LNCaP clone FGC (cell line): ENCODE results near the gene SLC6A19.

ENCODE experiments used
- DNase-seq: peaks from one replicate; pipeline ENCODE4 v3.0.0-alpha.2; 2011; ENCODE audit warnings: low read depth
- H3K4me3 ChIP-seq: 2 replicates; pipeline ENCODE4 v1.5.1; 2011; ENCODE audit warnings: mild to moderate bottlenecking, low read depth, low read length, control low read depth
- TF ChIP-seq, protein P1 (sequence below): IDR thresholded peaks from 2 replicates; pipeline ENCODE4 v1.5.1; 2012; ENCODE audit warnings: mild to moderate bottlenecking; ENCODE audit not compliant: control insufficient read depth, insufficient read depth; ENCODE audit errors: extremely low read depth

Gene SLC6A19

DNA sequence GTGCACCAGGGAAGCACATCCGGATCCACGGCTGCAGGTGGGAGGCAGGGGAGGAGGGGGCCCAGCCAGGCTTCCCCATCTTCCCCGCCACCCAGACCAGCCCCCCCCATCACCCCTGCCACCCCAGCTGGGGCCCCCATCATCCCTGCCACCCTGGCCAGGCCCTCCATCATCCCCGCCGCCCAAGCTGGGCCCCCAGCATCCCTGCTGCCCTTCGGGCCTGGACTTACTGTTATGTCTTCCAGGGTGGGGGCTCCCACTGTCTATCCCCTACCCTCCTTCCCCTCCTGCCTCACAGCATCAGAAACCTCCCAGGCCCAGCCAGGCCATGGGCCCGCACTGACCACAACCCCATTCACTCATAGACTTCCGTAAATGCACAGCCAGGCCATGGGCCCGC is 51.3 kb downstream of the SLC6A19 start:
- TF ChIP-seq, protein P1, sequence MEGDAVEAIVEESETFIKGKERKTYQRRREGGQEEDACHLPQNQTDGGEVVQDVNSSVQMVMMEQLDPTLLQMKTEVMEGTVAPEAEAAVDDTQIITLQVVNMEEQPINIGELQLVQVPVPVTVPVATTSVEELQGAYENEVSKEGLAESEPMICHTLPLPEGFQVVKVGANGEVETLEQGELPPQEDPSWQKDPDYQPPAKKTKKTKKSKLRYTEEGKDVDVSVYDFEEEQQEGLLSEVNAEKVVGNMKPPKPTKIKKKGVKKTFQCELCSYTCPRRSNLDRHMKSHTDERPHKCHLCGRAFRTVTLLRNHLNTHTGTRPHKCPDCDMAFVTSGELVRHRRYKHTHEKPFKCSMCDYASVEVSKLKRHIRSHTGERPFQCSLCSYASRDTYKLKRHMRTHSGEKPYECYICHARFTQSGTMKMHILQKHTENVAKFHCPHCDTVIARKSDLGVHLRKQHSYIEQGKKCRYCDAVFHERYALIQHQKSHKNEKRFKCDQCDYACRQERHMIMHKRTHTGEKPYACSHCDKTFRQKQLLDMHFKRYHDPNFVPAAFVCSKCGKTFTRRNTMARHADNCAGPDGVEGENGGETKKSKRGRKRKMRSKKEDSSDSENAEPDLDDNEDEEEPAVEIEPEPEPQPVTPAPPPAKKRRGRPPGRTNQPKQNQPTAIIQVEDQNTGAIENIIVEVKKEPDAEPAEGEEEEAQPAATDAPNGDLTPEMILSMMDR = no peak
- H3K4me3 ChIP-seq = no peak overlapping the region
- no peak for DNase-seq

DNA sequence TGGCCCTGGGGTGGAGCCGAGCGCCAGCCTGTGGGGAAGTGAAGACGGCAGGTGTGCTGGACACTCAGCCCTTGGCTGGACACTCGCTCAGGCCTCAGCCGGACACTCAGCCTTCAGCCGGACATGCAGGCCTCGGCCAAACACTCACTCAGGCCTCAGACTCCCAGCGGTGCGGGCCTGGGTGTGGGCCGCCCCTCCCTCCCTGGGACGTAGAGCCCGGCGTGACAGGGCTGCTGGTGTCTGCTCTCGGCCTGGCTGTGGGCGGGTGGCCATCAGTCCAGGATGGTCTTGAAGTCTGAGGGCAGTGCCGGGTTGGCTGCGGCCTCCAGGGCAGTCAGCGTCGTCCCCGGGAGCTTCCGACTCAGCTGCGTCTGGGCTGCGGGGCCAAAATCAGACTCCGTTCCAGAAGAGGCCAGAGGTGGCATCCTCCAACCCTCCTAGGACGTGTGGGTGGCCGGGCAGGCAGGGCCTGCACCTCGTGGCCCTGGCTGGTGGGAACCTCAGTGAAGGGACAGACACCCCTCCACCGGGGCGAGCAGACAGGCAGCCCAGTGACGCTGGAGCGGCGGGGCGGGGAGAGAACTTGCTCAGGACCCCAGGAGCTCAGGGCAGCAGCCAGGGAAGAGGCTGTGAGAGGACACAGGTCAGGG is 52.2 kb downstream of the SLC6A19 start:
- no peak for DNase-seq
- H3K4me3 ChIP-seq = no peak overlapping the region
- TF ChIP-seq, protein P1 = no peak

DNA sequence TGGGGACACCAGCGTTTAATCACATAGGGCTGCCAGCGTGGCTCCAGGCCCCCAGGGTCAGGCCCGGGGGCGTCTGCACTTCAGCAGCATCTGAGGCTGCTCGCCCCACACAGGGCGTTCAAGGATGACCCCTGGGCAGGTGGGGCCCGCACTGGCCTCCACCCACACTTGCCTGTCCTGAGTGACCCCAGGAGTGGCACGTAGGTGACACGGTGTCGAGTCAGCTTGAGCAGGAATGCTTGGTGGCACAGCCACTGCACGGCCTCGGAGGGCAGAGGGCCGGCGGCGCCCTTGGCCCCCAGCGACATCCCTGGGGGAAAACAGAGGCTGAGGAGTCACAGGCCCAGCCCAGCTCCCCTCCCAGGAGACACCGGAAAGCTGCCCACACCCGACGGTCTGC is 52.8 kb downstream of the SLC6A19 start:
- no peak overlapping the region for H3K4me3 ChIP-seq
- no peak for DNase-seq
- TF ChIP-seq, protein P1 = no peak

DNA sequence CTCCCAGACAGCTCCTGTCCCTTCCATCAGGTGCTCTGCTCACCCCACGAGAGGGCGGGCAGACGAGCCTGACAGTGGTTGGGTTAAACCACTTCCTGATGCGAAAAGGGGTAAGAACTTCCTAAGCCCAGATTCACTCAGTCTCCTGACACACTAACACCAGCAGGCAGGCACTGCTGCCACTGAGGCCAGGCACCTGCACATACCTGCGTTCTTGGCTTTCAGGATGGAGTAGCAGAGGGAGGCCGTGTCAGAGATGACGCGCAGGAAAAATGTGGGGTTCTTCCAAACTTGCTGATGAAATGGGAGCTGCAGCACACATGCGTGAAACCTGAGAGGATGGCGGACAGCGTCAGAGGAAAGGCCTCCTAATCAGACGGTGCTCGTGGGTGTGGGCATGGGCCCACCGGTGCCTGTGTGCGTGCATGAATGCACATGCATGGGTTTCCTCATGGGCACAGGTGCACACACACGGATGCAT is 53.7 kb downstream of the SLC6A19 start:
- TF ChIP-seq, protein P1 = no peak
- H3K4me3 ChIP-seq = no peak overlapping the region
- DNase-seq = no peak

DNA sequence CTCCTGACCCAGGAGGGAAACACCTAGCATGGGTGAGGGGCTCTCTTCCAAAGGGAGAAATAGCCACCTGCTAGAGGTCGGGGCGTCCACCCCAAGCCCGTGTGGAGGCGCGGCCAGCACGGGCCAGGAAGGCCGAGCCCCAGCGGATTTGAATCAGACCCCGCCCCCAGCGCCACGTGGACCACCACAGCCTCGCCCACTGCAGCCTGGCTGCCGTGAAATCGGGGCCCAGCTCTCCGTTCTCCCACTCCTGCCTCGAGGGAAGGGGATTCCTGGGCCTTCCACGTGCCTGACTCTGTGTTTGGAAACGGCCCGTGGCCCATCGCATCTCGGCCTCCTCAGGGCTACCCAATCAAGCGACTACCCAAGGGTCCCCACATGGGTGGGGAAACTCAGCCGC is 55.4 kb downstream of the SLC6A19 start:
- no peak overlapping the region for H3K4me3 ChIP-seq
- DNase-seq = no peak
- TF ChIP-seq, protein P1 = no peak

DNA sequence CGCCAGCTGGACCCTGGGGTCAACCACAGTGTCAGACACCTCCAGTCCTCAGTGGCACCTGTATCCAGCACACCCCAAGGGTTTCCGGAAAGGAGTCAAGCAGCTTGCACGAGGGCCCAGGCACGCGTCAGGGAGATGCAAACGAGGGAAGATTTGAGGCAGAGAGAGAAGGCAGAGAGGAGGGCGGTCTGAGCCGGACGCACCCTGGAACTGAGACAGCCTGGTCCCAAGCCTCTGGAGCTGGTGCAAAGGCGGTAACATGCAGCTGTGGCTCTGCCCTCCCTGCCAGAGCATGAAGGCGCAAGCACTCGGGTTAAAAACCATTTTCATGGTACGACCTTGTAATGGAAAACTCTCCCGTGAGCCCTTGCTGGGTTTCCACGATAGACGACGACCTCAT is 56.0 kb downstream of the SLC6A19 start:
- TF ChIP-seq, protein P1 = no peak
- no peak for DNase-seq

DNA sequence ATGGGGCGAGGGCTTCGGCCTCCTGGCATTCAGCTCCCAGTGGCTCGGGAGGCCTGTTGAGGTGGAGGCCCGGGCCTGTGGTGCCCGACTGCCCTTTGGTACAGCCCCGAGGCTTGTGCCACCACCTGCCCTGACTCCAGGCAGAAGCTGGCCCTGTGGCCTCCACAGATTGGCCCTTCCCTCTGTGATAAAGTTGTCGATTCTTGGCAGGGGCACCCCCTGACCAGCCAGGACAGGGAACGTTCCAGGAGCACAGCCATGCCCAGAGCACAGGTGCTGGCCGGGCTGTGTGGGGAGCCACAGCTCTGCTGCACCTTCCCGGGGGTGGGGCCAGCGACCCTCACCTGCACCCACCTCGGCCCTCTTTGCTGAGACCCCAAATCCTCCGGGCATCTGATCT is 56.4 kb downstream of the SLC6A19 start:
- DNase-seq = no peak
- TF ChIP-seq, protein P1 = no peak

More for the DNA sequence above, 56.0 kb downstream of the SLC6A19 start:
- no peak overlapping the region for H3K4me3 ChIP-seq

More for the DNA sequence above, 56.4 kb downstream of the SLC6A19 start:
- H3K4me3 ChIP-seq = no peak overlapping the region
